K562 (cell line): ENCODE results near the gene ITPR1. TPM values are rescaled to one million over a fixed set of nuclear protein-coding genes. Genes with fewer than 3 reads are reported as not detected.
A peak's percentile ranks its signal among the peaks of the same experiment; 100 is the strongest.

ENCODE experiments used
- ATAC-seq: fragments of 200-7000 bp; cut with Tn5 transposase; 3 replicates; pipeline ENCODE4 v1.9.1; 2020; ENCODE audit warnings: moderate library complexity
- BruUV-seq: library from RNA; stranded (reverse); fragments of 400-500 nt; replicated peaks from 2 replicates; lab custom pipeline; 2021; lab: Mats Ljungman, UMichigan
- CTCF ChIA-PET: fragments of 300-600 bp; formaldehyde crosslinking; extraction: SDS; loops from one replicate; lab custom pipeline; 2021; ENCODE audit warnings: low intra/inter-chr PET ratio; lab: Yijun Ruan, JAX
- POLR2A ChIA-PET: fragments of 300-600, 350-650 bp; sonication (Branson Sonifier 250); formaldehyde crosslinking; extraction: SDS; loops from one replicate; lab custom pipeline; 2021; ENCODE audit warnings: antibody characterized with exemption, inconsistent platforms; lab: Yijun Ruan, JAX
- DNase-seq, 4 experiments: peaks; one replicate each; pipeline versions ENCODE4 v3.0.0 to v3.0.0-alpha.2; 2011 to 2018; ENCODE audit warnings: low spot score in 3 of 4, mixed read lengths in 3 of 4; ENCODE audit errors: extremely low read depth in 1 of 4
- FAIRE-seq: peaks from 2 replicates; lab custom pipeline; 2011; peaks lifted over from hg19 to GRCh38; lab: Jason Lieb, UNC
- H2AFZ ChIP-seq: 2 replicates; pipeline ENCODE4 v1.6.0; 2011; ENCODE audit warnings: low read depth, low read length, control low read depth, inconsistent platforms
- H3K27ac ChIP-seq: fragments of 200-600 bp; 3 replicates; pipeline ENCODE4 v1.8.0; 2011; ENCODE audit warnings: low read depth, mild to moderate bottlenecking, control low read depth, inconsistent platforms, low read length, moderate library complexity, mixed read lengths; ENCODE audit errors: extremely low read depth
- H3K27me3 ChIP-seq, 2 experiments: fragments of 300-600 bp in 1 of 2; 2 replicates in 1 of 2; 3 replicates in 1 of 2; pipeline versions ENCODE4 v1.6.0 to v1.8.0; 2011; ENCODE audit warnings: inconsistent platforms in 2 of 2, low read length in 2 of 2, mild to moderate bottlenecking in 1 of 2, mixed read lengths in 1 of 2, moderate library complexity in 1 of 2; ENCODE audit not compliant: control insufficient read depth in 2 of 2, insufficient read depth in 2 of 2
- H3K36me3 ChIP-seq: fragments of 300-600 bp; 3 replicates; pipeline ENCODE4 v1.8.0; 2011; ENCODE audit warnings: mild to moderate bottlenecking, low read length, inconsistent platforms; ENCODE audit not compliant: control insufficient read depth, insufficient read depth
- H3K4me1 ChIP-seq, 2 experiments: fragments of 200-600 bp in 1 of 2; replicated peaks in 1 of 2; 2 replicates in 1 of 2; 3 replicates in 1 of 2; pipeline versions ENCODE4 v1.5.1 to v1.8.0; 2011; ENCODE audit warnings: inconsistent platforms in 2 of 2, low read length in 2 of 2, mild to moderate bottlenecking in 1 of 2, mixed read lengths in 1 of 2, moderate library complexity in 1 of 2; ENCODE audit not compliant: control insufficient read depth in 2 of 2, insufficient read depth in 2 of 2
- H3K4me2 ChIP-seq: 2 replicates; pipeline ENCODE4 v1.6.1; 2011; ENCODE audit warnings: low read length, control low read depth, inconsistent platforms, mixed read lengths; ENCODE audit not compliant: insufficient read depth
- H3K4me3 ChIP-seq: fragments of 200-600 bp; sonication (generic), shearing (Covaris generic); 2 replicates; pipeline ENCODE4 v1.5.1; 2016; ENCODE audit warnings: control low read depth, inconsistent platforms
- H3K79me2 ChIP-seq: fragments of 200-600 bp; 3 replicates; pipeline ENCODE4 v1.8.0; 2011; ENCODE audit warnings: low read length, inconsistent platforms; ENCODE audit not compliant: control insufficient read depth, insufficient read depth
- H3K9ac ChIP-seq, 2 experiments: 2 replicates each; pipeline versions ENCODE4 v1.6.0 to v1.6.1; 2011; ENCODE audit warnings: low read depth in 2 of 2, low read length in 2 of 2, control low read depth in 1 of 2, inconsistent platforms in 1 of 2, mild to moderate bottlenecking in 1 of 2, mixed read lengths in 1 of 2; ENCODE audit not compliant: insufficient read depth in 1 of 2
- H3K9me1 ChIP-seq: one replicate; pipeline ENCODE4 v1.6.0; 2011; ENCODE audit warnings: inconsistent platforms, mild to moderate bottlenecking, low read length, moderate library complexity; ENCODE audit not compliant: control insufficient read depth, insufficient read depth
- H3K9me3 ChIP-seq: replicated peaks from 2 replicates; pipeline ENCODE4 v1.5.1; 2011; ENCODE audit warnings: low read depth, low read length, inconsistent platforms; ENCODE audit not compliant: control insufficient read depth, insufficient read depth
- H4K20me1 ChIP-seq: replicated peaks from 2 replicates; pipeline ENCODE4 v1.6.1; 2011; ENCODE audit warnings: low read length, inconsistent platforms, mixed read lengths; ENCODE audit not compliant: control insufficient read depth, insufficient read depth
- E2F1 ChIP-seq: sonication (generic); formaldehyde crosslinking; IDR thresholded peaks from 2 replicates; pipeline ENCODE4 v1.8.1; 2023; ENCODE audit warnings: mild to moderate bottlenecking, missing genetic modification reagents, moderate library complexity
- ELK1 ChIP-seq: sonication (generic); formaldehyde crosslinking; IDR thresholded peaks from 2 replicates; pipeline ENCODE4 v1.8.1; 2022; ENCODE audit warnings: missing genetic modification reagents
- WGBS: fragments of 100-300 bp; shearing (Covaris generic); methylation state at CpG from one replicate; pipeline ENCODE4 v1.1.6; 2016; ENCODE audit warnings: low coverage, mixed read lengths; ENCODE audit not compliant: insufficient coverage; ENCODE audit errors: missing lambda C conversion rate; 5-methylcytosine and 5-hydroxymethylcytosine counted together
- in situ Hi-C: fragments of 300-500 bp; cut with MboI; formaldehyde crosslinking; loops from 4 replicates; pipeline ENCODE4 v1.15.0; 2018; ENCODE audit warnings: inconsistent platforms, mixed read lengths
- intact Hi-C: fragments of 100-400 bp; cut with micrococcal nuclease; formaldehyde crosslinking; loops from 2 replicates; pipeline ENCODE4 v1.14.2; 2022
- polyA plus RNA-seq, 8 experiments: library from polyadenylated mRNA; depleted of rRNA in 4 of 8; stranded (reverse) in 5 of 8; unstranded in 3 of 8; fragments of >200 nt; fragmentation: Nextera tagmentation in 2 of 8; fragmentation: Illumina TruSeq in 1 of 8; extraction: Ambion mirVana in 2 of 8; extraction: Trizol in 1 of 8; gene quantifications; 2 replicates each; pipeline versions ENCODE4 v1.2.1 to v1.2.3, GENCODE V29; 2011 to 2014; ENCODE audit warnings: inconsistent platforms in 1 of 8, missing spikeins in 1 of 8
- total RNA-seq, 7 experiments: library from RNA; depleted of rRNA in 6 of 7; stranded (reverse); fragments of >200 nt in 6 of 7; fragmentation: Illumina TruSeq in 2 of 7; extraction: Trizol in 2 of 7; gene quantifications; 2 replicates each; pipeline versions ENCODE4 v1.2.1 to v1.2.3, GENCODE V29; 2011 to 2021; ENCODE audit warnings: low replicate concordance in 1 of 7

ITPR1 gene
- total and polyA plus RNA-seq, 9 of the 15 experiments (the other 6 are each of a cell fraction or from before 2014, with no cell fraction given): 22.4 to 40.0 (median 27.4) TPM

- no peaks in the 10 kb centered on the region for H3K9me3 ChIP-seq
- no peaks in the 10 kb centered on the region for H3K4me1 ChIP-seq
- no peak overlapping the region for H3K9ac ChIP-seq
- CTCF ChIA-PET: no interaction called here
- H3K4me2 ChIP-seq: no peak overlapping the region
- H2AFZ ChIP-seq: no peak overlapping the region
- H3K4me3 ChIP-seq: no peak overlapping the region
- BruUV-seq: no TSS peak
- H3K9me1 ChIP-seq: no peaks in the 10 kb centered on the region
- ATAC-seq (no peak; the same call in 2 of the 3 replicates), DNase-seq (no peak), FAIRE-seq (no peak)
- 75% methylated on average over 13 of the region's 13 CpGs for WGBS
- no peaks in the 10 kb centered on the region; the same call in 1 of the 2 replicates for H4K20me1 ChIP-seq
- peaks cover 7% of the 10 kb centered on the region; the same call in 1 of the 3 replicates for H3K36me3 ChIP-seq
- TF ChIP-seq ELK1 (CRISPR knock-in tag) (no peak), E2F1 (CRISPR knock-in tag) (peak; percentile 42; the same call in 1 of the 2 replicates)
- H3K79me2 ChIP-seq: no peaks in the 10 kb centered on the region
- no peak overlapping the region for H3K27ac ChIP-seq
- intact Hi-C loops (loop anchor here (1.0 to 10.0 kb wide), 4 partner anchors 56 to 1078 kb away; partner anchors contain the start of gene BHLHE40), in situ Hi-C loops (no loop called here)
- POLR2A ChIA-PET: interaction anchor here (0.8 kb wide), 1 partner anchor 164 kb away, joined by 3 read pairs; the partner anchor contains the start of gene ITPR1
- no peaks in the 10 kb centered on the region for H3K27me3 ChIP-seq
Observed at GRCh38 chr3:4656626-4657328, 163.6 kb downstream of the ITPR1 start.
